NOMO-1 (cell line): Measurements from ENCODE around the gene CENPP.
"Not testable (repeated sequence)": the region's sequence is repeated elsewhere in the genome, so short reads cannot be mapped to it uniquely, and the experiment has no call there.

Source experiments
- DNase-seq, 2 experiments: peaks; one replicate each; lab custom pipeline; 2025; ENCODE audit not compliant: unreplicated experiment in 2 of 2; lab: John Stamatoyannopoulos, UW

Gene CENPP

DNA sequence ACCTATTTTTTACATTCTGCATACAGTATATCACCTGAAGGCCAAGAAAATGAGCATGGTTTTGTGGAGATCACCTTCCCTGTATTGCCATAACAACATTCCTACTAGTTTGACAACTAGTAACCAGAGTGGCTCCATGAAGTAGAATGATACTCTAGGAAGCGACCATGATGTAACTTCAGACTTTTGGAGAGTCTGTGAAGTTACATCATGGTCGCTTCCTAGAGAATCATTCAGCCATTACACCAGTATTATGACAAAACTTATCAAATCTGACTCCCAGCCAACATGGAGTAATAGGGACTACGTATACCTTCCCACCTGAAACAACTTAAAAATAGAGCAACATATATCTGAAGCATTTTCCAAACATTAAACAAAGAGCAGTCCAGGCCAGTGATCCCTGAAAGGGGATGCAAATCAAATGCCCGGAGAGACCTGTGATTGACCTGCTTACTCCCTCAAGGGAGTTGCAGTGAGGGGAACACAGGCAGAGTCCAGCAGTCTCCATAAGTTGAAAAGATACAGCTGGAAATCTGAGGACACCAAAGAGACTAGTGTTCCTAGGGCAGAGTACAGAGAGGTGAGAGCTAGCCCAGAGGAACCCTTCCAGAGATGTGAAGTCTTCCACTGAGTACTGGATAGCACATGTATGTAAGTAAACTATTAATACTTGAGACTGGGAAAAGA lies 202.2 kb downstream of the CENPP start:
- DNase-seq = no peak

GRCh38 chr9:92528522-92528849 lies 202.7 kb downstream of the CENPP start:
- DNase-seq = no peak

- no peak for DNase-seq
These were observed 203.4 kb downstream of the CENPP start for GRCh38 chr9:92529124-92529523.

DNA sequence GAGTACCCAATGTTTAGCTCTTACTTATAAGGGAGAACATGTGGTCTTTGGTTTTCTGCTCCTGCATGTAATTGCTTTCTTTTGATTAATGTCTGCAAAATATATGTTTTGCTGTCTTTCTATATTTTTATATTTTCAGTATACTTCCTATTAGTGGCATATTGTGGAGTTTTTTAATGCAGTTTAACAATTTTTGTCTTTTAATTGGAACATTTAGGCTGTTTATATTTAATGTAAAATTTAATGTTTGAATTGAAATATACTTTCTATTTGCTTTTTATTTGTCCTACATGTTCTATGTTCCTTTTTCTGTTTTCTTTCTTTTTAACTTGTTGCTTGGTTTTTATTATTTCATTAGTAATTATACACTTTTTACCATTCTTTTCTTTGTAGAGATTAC lies 205.1 kb downstream of the CENPP start:
- DNase-seq = no peak

DNA sequence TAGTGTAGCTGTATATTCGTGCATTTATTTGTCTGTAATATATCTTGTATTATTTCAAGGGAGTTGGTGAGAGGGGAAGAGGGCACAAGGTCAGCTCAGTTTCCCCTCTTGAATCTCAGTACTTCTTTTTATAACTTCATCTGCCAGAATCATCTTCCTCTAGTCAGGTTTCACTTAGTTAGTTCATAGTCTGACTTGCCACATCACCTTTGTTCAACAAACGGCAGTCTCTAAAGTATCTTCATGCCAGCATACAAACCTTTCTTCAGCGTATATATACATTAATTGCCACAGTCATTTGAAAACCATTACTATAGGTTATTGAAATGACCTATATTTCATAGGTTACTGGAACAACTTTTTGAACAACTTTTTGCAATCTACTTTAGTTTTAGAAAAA lies 208.5 kb downstream of the CENPP start:
- DNase-seq = peak; percentile 18 to 46

- DNase-seq = peak in 1 of 2 experiments; percentile 17
These were observed 208.9 kb downstream of the CENPP start for GRCh38 chr9:92534674-92535073.

GRCh38 chr9:92535940-92536850 lies 210.4 kb downstream of the CENPP start, which contains the start of gene ECM2:
TSS of gene ECM2 (minus strand) at chr9:92535990. CDS start at chr9:92522866, 13,124 bp downstream.
- no peak for DNase-seq

DNA sequence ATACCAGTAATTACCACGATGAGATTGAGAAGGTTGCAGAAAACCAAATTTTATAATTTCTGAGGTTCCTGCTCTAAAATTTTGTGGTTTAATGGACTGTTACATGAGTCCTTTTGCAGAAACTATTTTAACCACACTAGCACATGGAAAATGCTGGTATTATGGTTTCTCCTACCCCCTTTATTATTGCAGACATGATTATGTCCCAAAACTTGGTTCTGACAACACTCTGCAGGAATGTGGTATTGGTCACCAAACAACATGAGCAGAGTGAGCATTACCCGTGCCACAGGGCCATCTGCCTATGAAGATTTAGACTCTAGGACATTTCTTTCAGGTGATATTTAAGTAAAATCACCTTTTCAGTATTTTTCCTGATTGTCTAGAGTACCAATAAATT lies 212.8 kb downstream of the CENPP start:
- DNase-seq = no peak

DNA sequence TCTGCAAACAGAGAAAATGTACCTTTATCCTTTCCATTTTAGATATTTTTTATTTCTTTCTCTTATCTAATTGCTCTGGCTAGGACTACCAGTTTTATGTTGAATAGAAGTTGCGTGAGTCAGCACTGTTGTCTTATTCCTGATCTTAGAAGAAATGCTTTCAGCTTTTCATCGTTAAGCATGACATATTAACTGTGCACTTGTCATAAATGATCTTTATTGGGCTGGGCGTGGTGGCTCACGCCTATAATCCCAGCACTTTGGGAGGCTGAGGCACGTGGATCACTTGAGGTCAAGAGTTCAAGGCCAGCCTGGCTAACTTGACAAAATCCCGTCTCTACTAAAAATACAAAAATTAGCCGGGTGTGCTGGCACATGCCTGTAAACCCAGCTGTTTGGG lies 218.2 kb downstream of the CENPP start:
- no peak for DNase-seq

DNA sequence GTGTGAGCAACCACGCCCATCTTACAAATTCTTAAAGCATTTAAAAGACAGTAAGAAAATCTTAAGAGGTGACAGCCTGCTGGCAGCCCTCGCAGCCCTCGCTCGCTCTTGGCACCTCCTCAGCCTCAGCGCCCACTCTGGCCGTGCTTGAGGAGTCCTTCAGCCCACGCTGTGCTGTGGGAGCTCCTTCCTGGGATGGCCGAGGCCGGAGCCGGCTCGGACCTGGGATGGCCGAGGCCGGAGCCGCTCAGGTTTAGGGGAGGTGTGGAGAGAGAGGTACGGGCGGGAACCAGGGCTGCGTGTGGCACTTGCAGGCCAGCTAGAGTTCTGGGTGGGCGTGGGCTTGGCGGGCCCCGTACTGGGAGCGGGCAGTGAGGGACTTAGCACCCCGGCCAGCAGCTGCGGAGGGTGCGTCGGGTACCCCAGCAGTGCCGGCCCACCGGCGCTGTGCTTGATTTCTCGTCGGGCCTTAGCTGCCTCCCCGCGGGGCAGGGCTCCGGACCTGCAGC lies 219.3 kb downstream of the CENPP start:
- DNase-seq = no peak

DNA sequence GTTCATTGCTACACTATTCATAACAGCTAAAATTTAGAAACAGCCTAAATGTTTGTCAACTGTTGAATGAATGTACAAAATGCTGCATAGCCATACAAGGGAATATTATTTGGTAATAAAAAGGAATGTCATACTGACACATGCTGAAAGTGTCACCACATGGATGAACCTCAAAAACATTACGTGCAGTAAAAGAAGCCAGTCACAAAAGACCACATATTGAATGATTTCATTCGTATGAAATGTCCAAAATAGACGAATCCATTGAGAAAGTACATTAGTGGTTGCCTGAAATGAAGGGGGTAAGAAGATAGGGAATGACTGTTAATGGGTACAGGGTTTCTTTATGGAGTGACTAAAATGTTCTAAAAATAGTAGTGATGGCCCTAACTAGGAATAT lies 221.6 kb downstream of the CENPP start:
- DNase-seq = no peak

GRCh38 chr9:92550765-92551164 lies 225.0 kb downstream of the CENPP start:
- DNase-seq = no peak

DNA sequence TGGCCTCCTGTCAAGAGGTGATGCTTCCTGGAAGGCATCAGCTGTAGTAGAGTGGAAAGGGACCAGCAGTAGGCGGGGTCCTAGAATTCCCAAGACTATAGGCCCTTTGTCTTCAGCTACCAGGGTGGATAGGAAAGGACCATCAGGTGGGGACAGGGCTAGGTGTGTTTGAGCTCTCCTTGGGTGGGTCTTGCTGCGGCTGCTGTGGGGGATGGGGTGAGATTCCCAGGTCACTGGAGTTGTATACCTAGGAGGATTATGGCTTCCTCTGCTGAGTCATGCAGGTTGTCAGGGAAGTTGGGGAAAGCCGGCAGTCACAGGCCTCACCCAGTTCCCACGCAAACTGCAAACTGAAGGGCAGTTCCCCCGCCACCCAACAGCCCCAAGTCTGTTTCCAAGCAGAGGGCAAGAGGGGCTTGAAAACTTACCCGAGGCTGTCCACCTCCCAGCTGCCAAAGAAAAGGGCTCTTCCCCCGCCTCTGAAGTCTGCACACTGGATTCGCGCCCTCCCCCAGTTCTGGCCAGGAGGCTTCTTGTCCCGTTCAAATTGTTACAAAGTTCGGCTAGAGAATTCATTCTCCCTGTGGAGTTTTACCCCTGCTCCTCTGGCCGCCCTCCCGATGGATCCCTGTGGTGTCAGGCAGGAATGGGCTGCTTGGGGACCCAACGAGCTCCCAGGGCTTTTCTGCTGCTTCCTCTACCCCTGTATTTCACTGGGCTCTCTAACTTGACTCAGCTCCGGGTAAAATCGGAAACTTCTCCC lies 233.0 kb downstream of the CENPP start:
- DNase-seq = no peak

DNA sequence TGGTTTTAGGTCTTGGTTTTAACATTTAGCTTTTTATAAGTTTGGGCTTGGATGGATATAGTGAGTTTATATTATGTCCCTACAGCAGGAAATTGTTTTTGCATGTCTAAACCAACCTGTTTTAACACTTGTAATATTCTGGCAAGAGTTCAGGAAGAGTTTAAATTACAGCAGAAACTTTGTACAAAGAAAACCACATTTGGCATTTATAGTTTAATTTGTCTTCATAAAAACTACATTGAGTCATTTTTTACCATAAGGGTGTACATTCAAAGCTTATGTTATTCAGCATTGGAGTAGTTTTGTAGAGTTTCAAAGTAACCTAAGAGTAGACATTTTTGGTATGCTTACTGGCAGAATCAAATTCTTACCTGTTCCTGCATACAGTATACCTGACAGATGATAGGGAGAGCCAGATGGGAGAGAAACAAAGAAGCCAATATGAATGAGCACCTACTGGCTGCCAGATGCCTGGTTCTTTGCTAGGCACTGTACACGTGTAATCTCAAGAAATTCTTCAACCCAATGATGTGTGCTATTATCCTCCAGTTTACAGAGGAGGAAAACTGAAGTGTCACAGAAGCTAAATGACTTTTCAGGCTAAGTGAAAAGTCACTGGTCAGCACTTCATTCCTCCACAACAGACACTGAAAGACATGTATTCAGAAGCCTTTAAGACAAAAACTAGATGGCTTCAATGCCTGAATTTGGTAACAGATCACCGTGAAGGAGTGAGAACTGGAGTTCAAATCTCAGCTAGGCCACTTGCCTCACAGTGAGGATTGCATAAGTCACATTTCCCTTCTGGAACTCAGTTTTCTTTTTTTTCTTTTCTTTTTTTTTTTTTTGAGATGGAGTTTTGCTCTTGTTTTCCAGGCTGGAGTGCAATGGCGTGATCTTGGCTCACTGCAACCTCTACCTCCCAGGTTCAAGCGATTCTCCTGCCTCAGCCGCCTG lies 235.9 kb downstream of the CENPP start:
- no peak for DNase-seq

- no peak for DNase-seq
These were observed 236.8 kb downstream of the CENPP start for GRCh38 chr9:92562461-92562967.

DNA sequence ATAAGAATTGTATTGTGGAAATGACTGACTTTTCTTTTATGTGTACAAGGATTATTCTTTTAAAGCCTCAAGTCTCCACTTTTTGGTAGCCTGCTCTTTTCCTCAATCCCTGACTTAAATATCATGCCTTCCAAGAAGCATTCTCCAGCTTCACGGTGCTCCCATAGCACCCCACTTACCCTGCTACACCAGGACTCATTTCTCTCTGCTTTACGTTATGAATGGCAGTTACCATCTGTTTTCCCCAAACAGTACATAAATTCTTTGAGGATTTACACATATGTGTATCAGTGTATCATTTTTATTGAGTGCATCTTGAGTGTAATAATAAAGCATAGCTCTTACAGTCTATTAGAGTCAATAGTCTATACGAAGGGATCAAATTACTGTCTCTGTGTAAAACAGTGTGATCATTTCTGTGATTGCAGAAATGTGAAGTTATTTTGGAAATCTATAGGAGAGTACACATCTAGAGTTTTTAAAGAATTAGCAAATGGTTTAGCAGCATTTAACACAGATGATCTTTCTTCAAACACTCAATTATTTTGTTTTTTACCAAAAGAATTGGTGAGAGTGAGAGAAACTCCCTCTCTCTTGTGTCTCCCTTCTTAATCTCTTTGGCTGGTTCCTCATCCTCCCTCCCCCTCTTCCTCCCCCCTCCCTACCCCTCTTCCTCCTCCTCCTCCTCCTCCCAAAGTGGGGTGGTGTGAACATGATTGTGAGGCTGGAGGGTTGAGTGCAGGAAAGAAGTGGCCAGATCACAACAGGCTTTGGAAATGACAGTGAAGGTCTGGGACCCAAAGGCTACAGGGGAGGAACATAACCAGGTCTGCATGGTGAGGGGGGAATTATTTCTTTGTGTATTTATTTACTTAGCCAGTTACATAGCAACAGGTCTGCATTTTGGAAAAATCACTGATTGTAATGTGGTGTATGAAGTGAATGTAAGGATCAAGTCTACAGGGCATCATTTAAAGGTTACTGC lies 237.7 kb downstream of the CENPP start:
- peak; percentile 14 for DNase-seq

- peak in 1 of 2 experiments; percentile 25 for DNase-seq
These were observed 238.8 kb downstream of the CENPP start for GRCh38 chr9:92564504-92564903.

GRCh38 chr9:92564982-92565381 lies 239.2 kb downstream of the CENPP start:
- no peak for DNase-seq

- not testable (repeated sequence) for DNase-seq
These were observed 246.1 kb downstream of the CENPP start for GRCh38 chr9:92571871-92572270.
